HG03064 (cell line): ENCODE results near the gene FNDC7.
A peak's percentile ranks its signal among the peaks of the same experiment; 100 is the strongest.
"Not testable (repeated sequence)": the region's sequence is repeated elsewhere in the genome, so short reads cannot be mapped to it uniquely, and the experiment has no call there.

Source experiments
- ATAC-seq: cut with Tn5 transposase; IDR thresholded peaks from one replicate; pipeline ENCODE4 v1.9.1; 2021; ENCODE audit warnings: low read depth; ENCODE audit not compliant: unreplicated experiment

FNDC7 gene

GRCh38 chr1:108734171-108734865 lies 21.6 kb downstream of the FNDC7 start:
- ATAC-seq = no peak

GRCh38 chr1:108742253-108742652 lies 29.5 kb downstream of the FNDC7 start:
- no peak for ATAC-seq

GRCh38 chr1:108745980-108746381 lies 33.3 kb downstream of the FNDC7 start:
- no peak for ATAC-seq

- ATAC-seq = peak; percentile 93
Measured at GRCh38 chr1:108746382-108747170, 33.9 kb downstream of the FNDC7 start, which contains the start of gene STXBP3. Gene STXBP3, plus strand, starts transcription at chr1:108746674. Its CDS starts 64 bp downstream, at chr1:108746738.

- peak; percentile 31 for ATAC-seq
Measured at GRCh38 chr1:108747171-108747850, 34.6 kb downstream of the FNDC7 start.

GRCh38 chr1:108747898-108748297 lies 35.2 kb downstream of the FNDC7 start:
- ATAC-seq = no peak

GRCh38 chr1:108749081-108749480 lies 36.4 kb downstream of the FNDC7 start:
- no peak for ATAC-seq

GRCh38 chr1:108750476-108751181 lies 37.9 kb downstream of the FNDC7 start:
- no peak for ATAC-seq

GRCh38 chr1:108753363-108753762 lies 40.7 kb downstream of the FNDC7 start:
- no peak for ATAC-seq

GRCh38 chr1:108758796-108759195 lies 46.1 kb downstream of the FNDC7 start:
- no peak for ATAC-seq

GRCh38 chr1:108767115-108767514 lies 54.4 kb downstream of the FNDC7 start:
- ATAC-seq = no peak

- ATAC-seq = no peak
Measured at GRCh38 chr1:108767708-108768107, 55.0 kb downstream of the FNDC7 start.

GRCh38 chr1:108777839-108778238 lies 65.1 kb downstream of the FNDC7 start:
- no peak for ATAC-seq

GRCh38 chr1:108779455-108779854 lies 66.7 kb downstream of the FNDC7 start:
- no peak for ATAC-seq

GRCh38 chr1:108780937-108781574 lies 68.3 kb downstream of the FNDC7 start:
- no peak for ATAC-seq

GRCh38 chr1:108781575-108781944 lies 68.9 kb downstream of the FNDC7 start:
- ATAC-seq = not testable (repeated sequence)

- ATAC-seq = no peak
Measured at GRCh38 chr1:108785264-108785663, 72.6 kb downstream of the FNDC7 start.

- no peak for ATAC-seq
Measured at GRCh38 chr1:108785880-108786279, 73.2 kb downstream of the FNDC7 start.

GRCh38 chr1:108791790-108792189 lies 79.1 kb downstream of the FNDC7 start:
- ATAC-seq = no peak
